ENCODE results near the gene VPS13D.

- TF ChIP-seq CTCF (IDR thresholded peaks at IDR 0.05; ENCODE audit: low read length) = no peak
- TF ChIP-seq EZH2 (IDR thresholded peaks at IDR 0.05; ENCODE audit: borderline replicate concordance, low read length) = no peak
Measured at GRCh38 chr1:12553963-12554362, 324.1 kb downstream of the VPS13D start.
